Endodermal cell (in vitro differentiated cells): ENCODE data around the gene TFR2. TPM values are rescaled to one million over a fixed set of nuclear protein-coding genes. Genes with fewer than 3 reads are reported as not detected.

Source experiments
- DNase-seq: peaks from one replicate; pipeline ENCODE4 v3.0.0-alpha.2; 2017
- H3K27ac ChIP-seq: 2 replicates; pipeline ENCODE4 v1.5.1; 2013; ENCODE audit warnings: mild to moderate bottlenecking, low read depth, low read length, moderate library complexity
- H3K27me3 ChIP-seq: 2 replicates; pipeline ENCODE4 v1.6.1; 2013; ENCODE audit warnings: mild to moderate bottlenecking, low read length, moderate library complexity; ENCODE audit not compliant: insufficient read depth, control insufficient read depth, poor library complexity, severe bottlenecking
- H3K36me3 ChIP-seq: 2 replicates; pipeline ENCODE4 v1.7.0; 2013; ENCODE audit warnings: mild to moderate bottlenecking, low read length, moderate library complexity; ENCODE audit not compliant: control insufficient read depth, insufficient read depth
- H3K4me1 ChIP-seq: one replicate; pipeline ENCODE4 v1.7.0; 2013; ENCODE audit warnings: low read length; ENCODE audit not compliant: control insufficient read depth, insufficient read depth
- H3K4me3 ChIP-seq: 2 replicates; pipeline ENCODE4 v1.5.1; 2013; ENCODE audit warnings: mild to moderate bottlenecking, low read length, moderate library complexity
- H3K9ac ChIP-seq: 2 replicates; pipeline ENCODE4 v1.6.1; 2013; ENCODE audit warnings: mild to moderate bottlenecking, low read length, moderate library complexity; ENCODE audit not compliant: poor library complexity, severe bottlenecking; ENCODE audit errors: extremely low read depth
- H3K9me3 ChIP-seq: 2 replicates; pipeline ENCODE4 v1.6.1; 2013; ENCODE audit warnings: mild to moderate bottlenecking, low read length, moderate library complexity; ENCODE audit not compliant: control insufficient read depth
- H3K27ac Mint-ChIP-seq: 2 replicates; pipeline ENCODE4 v1.8.0; 2020; ENCODE audit warnings: mixed read lengths
- H3K27me3 Mint-ChIP-seq: 2 replicates; pipeline ENCODE4 v1.8.0; 2021; ENCODE audit warnings: mild to moderate bottlenecking, mixed read lengths; ENCODE audit not compliant: insufficient read depth
- H3K36me3 Mint-ChIP-seq: 2 replicates; pipeline ENCODE4 v1.8.0; 2020; ENCODE audit warnings: low read depth, mixed read lengths
- H3K4me1 Mint-ChIP-seq: 2 replicates; pipeline ENCODE4 v1.8.0; 2020; ENCODE audit warnings: mixed read lengths
- H3K4me3 Mint-ChIP-seq: 2 replicates; pipeline ENCODE4 v1.8.0; 2020; ENCODE audit warnings: mild to moderate bottlenecking, moderate library complexity, mixed read lengths
- H3K9me3 Mint-ChIP-seq: 2 replicates; pipeline ENCODE4 v1.8.0; 2020; ENCODE audit warnings: mild to moderate bottlenecking, mixed read lengths
- CTCF ChIP-seq: fragments of 200-600 bp; sonication (generic); conservative IDR thresholded peaks from 2 replicates; pipeline ENCODE4 v1.5.0; 2021; ENCODE audit warnings: antibody characterized with exemption, mild to moderate bottlenecking
- WGBS, 2 experiments: methylation state at CpG; one replicate each; pipeline versions ENCODE4 v1.1.5 to v1.1.7; 2013; ENCODE audit warnings: missing lambda C conversion rate in 2 of 2, mixed read lengths in 1 of 2; ENCODE audit not compliant: insufficient coverage in 1 of 2, insufficient read length in 1 of 2; 5-methylcytosine and 5-hydroxymethylcytosine counted together
- total RNA-seq, 2 donors: library from RNA; stranded (reverse); fragmentation: NEBNext Ultra II Directional in 1 of 2; extraction: Animal tissue kit (Norgen Biotek cat#: 25700) in 1 of 2; gene quantifications; 2 replicates in 1 of 2; 3 replicates in 1 of 2; pipeline ENCODE4 v1.2.1, GENCODE V29; 2021

The TFR2 gene
- total RNA-seq, 2 donors from 2014 or later: 1.4 to 2.1 TPM

- no peaks in the 10 kb centered on the region for H3K9me3 Mint-ChIP-seq
These were observed 1.3 kb downstream of the TFR2 start for GRCh38 chr7:100639995-100640516.

GRCh38 chr7:100632951-100633717, 8.2 kb downstream of the TFR2 start:
- no peaks in the 10 kb centered on the region for H3K4me1 ChIP-seq
- Mint-ChIP-seq H3K9me3 (no peaks in the 10 kb centered on the region), H3K27ac (no peak overlapping the region), H3K4me1 (peaks cover 3% of the 10 kb centered on the region), H3K4me3 (peak overlapping the region; percentile 53), H3K36me3 (no peaks in the 10 kb centered on the region), H3K27me3 (peaks cover 46% of the 10 kb centered on the region)
- WGBS, 2 experiments: 0 to 4% methylated on average over 14 to 72 of the region's 72 CpGs
- H3K27ac ChIP-seq: no peak overlapping the region
- TF ChIP-seq CTCF: peak; percentile 71
- peaks cover 33% of the 10 kb centered on the region for H3K27me3 ChIP-seq
- H3K36me3 ChIP-seq: no peaks in the 10 kb centered on the region
- no peaks in the 10 kb centered on the region for H3K9me3 ChIP-seq
- H3K4me3 ChIP-seq: peak overlapping the region; percentile 73
- H3K9ac ChIP-seq: no peak overlapping the region
- DNase-seq: peak; percentile 81

More at GRCh38 chr7:100639995-100640516, 1.3 kb downstream of the TFR2 start:
- H3K27ac Mint-ChIP-seq: no peak overlapping the region
- TF ChIP-seq CTCF: no peak
- H3K27me3 Mint-ChIP-seq: peaks cover 9% of the 10 kb centered on the region
- H3K36me3 Mint-ChIP-seq: no peaks in the 10 kb centered on the region
- H3K4me1 Mint-ChIP-seq: no peaks in the 10 kb centered on the region
- H3K36me3 ChIP-seq: no peaks in the 10 kb centered on the region
- no peaks in the 10 kb centered on the region for H3K9me3 ChIP-seq
- H3K27me3 ChIP-seq: no peaks in the 10 kb centered on the region
- H3K27ac ChIP-seq: no peak overlapping the region
- no peak overlapping the region for H3K4me3 ChIP-seq
- no peak overlapping the region for H3K9ac ChIP-seq
- no peak for DNase-seq
- 86% methylated on average over 15 to 17 of the region's 17 CpGs for WGBS, 2 experiments
- no peaks in the 10 kb centered on the region for H3K4me1 ChIP-seq
- H3K4me3 Mint-ChIP-seq: no peak overlapping the region

- no peaks in the 10 kb centered on the region for H3K36me3 Mint-ChIP-seq
- 71 to 84% methylated on average over 4 of the region's 4 CpGs for WGBS, 2 experiments
- no peaks in the 10 kb centered on the region for H3K9me3 ChIP-seq
- no peak overlapping the region for H3K27ac ChIP-seq
- H3K4me1 ChIP-seq: no peaks in the 10 kb centered on the region
- H3K4me1 Mint-ChIP-seq: peaks cover 3% of the 10 kb centered on the region
- H3K36me3 ChIP-seq: no peaks in the 10 kb centered on the region
- peaks cover 44% of the 10 kb centered on the region for H3K27me3 ChIP-seq
- DNase-seq: no peak
- no peak overlapping the region for H3K4me3 ChIP-seq
- H3K4me3 Mint-ChIP-seq: no peak overlapping the region
- H3K9me3 Mint-ChIP-seq: no peaks in the 10 kb centered on the region
- H3K27ac Mint-ChIP-seq: no peak overlapping the region
- no peak overlapping the region for H3K9ac ChIP-seq
- H3K27me3 Mint-ChIP-seq: peaks cover 60% of the 10 kb centered on the region
- no peak for TF ChIP-seq CTCF
These were observed 11.3 kb downstream of the TFR2 start for GRCh38 chr7:100630066-100630465.
